ENCODE measurements around the gene PPP1R13L.

GRCh38 chr19:45423033-45423588 lies 18.2 kb upstream of the PPP1R13L start:
- no peak for TF ChIP-seq POLR2A (IDR thresholded peaks at IDR 0.05)
- no peak for TF ChIP-seq CTCF (IDR thresholded peaks at IDR 0.05)

Data from uterus (tissue), 2 donors.